Measurements from ENCODE around the gene TIMP3.

DNA sequence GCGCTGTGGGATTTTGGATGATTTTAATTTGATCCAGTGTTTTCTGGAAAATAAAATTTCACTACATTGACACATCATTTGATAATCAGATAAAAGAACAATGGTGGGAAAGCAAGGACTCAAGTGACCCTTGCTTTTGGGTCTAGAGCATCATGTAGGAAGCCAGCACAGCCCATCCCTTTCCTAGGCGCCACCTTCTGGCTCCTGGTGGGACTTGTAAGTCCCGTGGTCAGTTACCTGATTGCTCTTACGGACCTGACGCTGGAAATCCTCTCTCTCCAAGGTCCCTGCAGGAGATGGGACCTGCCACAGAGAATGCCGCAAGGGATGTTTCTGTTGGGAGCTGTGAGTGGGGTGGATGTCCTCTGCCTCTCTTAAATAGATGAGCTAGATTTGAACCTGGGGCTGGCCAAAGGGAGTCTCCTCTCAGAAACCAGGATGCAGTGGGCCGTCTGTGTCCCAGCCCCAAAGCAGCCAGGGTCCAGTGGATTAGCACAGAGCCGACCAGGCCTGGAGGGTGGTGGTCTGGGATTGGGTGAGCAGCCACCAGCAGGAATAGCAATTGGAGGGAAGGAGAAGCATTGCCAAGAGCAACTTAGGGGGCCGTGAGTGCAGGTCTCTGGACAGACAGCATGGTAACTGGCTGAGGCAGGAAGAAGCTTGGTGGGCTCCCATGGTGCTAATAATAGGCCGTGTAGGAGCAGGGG is 21.7 kb downstream of the TIMP3 start:
- no peak for TF ChIP-seq CTCF (IDR thresholded peaks at IDR 0.05; ENCODE audit: extremely low read depth in 1 of 2, insufficient read depth in 1 of 2, low read depth in 1 of 2, low read length in 2 of 2)
- TF ChIP-seq JUN (IDR thresholded peaks at IDR 0.05; ENCODE audit: borderline replicate concordance, insufficient read depth, insufficient read length, low read depth), result no peak
